ENCODE measurements around the gene RPP14.
"Not testable (repeated sequence)": the region's sequence is repeated elsewhere in the genome, so short reads cannot be mapped to it uniquely, and the experiment has no call there.

The RPP14 gene

GRCh38 chr3:58266577-58266976 lies 39.5 kb upstream of the RPP14 start:
- Histone ChIP-seq H3K36me3 (replicated peaks; ENCODE audit: insufficient read depth, low read length) (no peaks in the 10 kb centered on the region), H3K27ac (ENCODE audit: low read length) (no peak overlapping the region), H3K9ac (ENCODE audit: low read length) (no peak overlapping the region), H3K79me2 (ENCODE audit: low read length) (no peaks in the 10 kb centered on the region), H3K27me3 (replicated peaks; ENCODE audit: insufficient read depth, low read length) (no peaks in the 10 kb centered on the region), H3K4me2 (ENCODE audit: low read depth, low read length) (no peak overlapping the region), H4K20me1 (ENCODE audit: insufficient read depth, low read length) (no peaks in the 10 kb centered on the region), H3K4me3 (ENCODE audit: low read length) (no peak overlapping the region), H3K4me1 (ENCODE audit: low read length) (no peaks in the 10 kb centered on the region), H3K9me3 (replicated peaks; ENCODE audit: insufficient read depth, low read length) (no peaks in the 10 kb centered on the region), H3K9me2 (replicated peaks; ENCODE audit: insufficient read depth, low read length) (no peaks in the 10 kb centered on the region), H2AFZ (ENCODE audit: low read length) (no peak overlapping the region), H3F3A (ENCODE audit: insufficient read depth, low read length) (no peaks in the 10 kb centered on the region)
- TF ChIP-seq EZH2 (optimal IDR thresholded peaks at IDR 0.05; ENCODE audit: low read depth, low read length) (no peak), EZH2phosphoT487 (IDR thresholded peaks at IDR 0.05; ENCODE audit: low read length) (no peak), CTCF (IDR thresholded peaks at IDR 0.05; ENCODE audit: low read length) (no peak)
- no peak for DNase-seq

GRCh38 chr3:58267543-58267942 lies 38.5 kb upstream of the RPP14 start:
- not testable (repeated sequence) for H3K4me2 ChIP-seq (ENCODE audit: low read depth, low read length); H3K27ac ChIP-seq (ENCODE audit: low read length); H3F3A ChIP-seq (ENCODE audit: insufficient read depth, low read length); DNase-seq; H2AFZ ChIP-seq (ENCODE audit: low read length); H3K79me2 ChIP-seq (ENCODE audit: low read length); H3K9ac ChIP-seq (ENCODE audit: low read length); H3K9me2 ChIP-seq (replicated peaks; ENCODE audit: insufficient read depth, low read length); H3K9me3 ChIP-seq (replicated peaks; ENCODE audit: insufficient read depth, low read length); H3K4me3 ChIP-seq (ENCODE audit: low read length); H3K27me3 ChIP-seq (replicated peaks; ENCODE audit: insufficient read depth, low read length); H3K4me1 ChIP-seq (ENCODE audit: low read length); H4K20me1 ChIP-seq (ENCODE audit: insufficient read depth, low read length); H3K36me3 ChIP-seq (replicated peaks; ENCODE audit: insufficient read depth, low read length)

GRCh38 chr3:58269356-58269755 lies 36.7 kb upstream of the RPP14 start:
- TF ChIP-seq CTCF (IDR thresholded peaks at IDR 0.05; ENCODE audit: low read length) (no peak), EZH2phosphoT487 (IDR thresholded peaks at IDR 0.05; ENCODE audit: low read length) (no peak), EZH2 (optimal IDR thresholded peaks at IDR 0.05; ENCODE audit: low read depth, low read length) (no peak)
- H4K20me1 ChIP-seq (ENCODE audit: insufficient read depth, low read length): no peaks in the 10 kb centered on the region
- H3K4me3 ChIP-seq (ENCODE audit: low read length): no peak overlapping the region
- H3K27me3 ChIP-seq (replicated peaks; ENCODE audit: insufficient read depth, low read length): no peaks in the 10 kb centered on the region
- no peaks in the 10 kb centered on the region for H3K36me3 ChIP-seq (replicated peaks; ENCODE audit: insufficient read depth, low read length)
- H3F3A ChIP-seq (ENCODE audit: insufficient read depth, low read length): no peaks in the 10 kb centered on the region
- H3K4me2 ChIP-seq (ENCODE audit: low read depth, low read length): no peak overlapping the region
- H2AFZ ChIP-seq (ENCODE audit: low read length): no peak overlapping the region
- H3K9me3 ChIP-seq (replicated peaks; ENCODE audit: insufficient read depth, low read length): no peaks in the 10 kb centered on the region
- no peaks in the 10 kb centered on the region for H3K79me2 ChIP-seq (ENCODE audit: low read length)
- no peaks in the 10 kb centered on the region for H3K9me2 ChIP-seq (replicated peaks; ENCODE audit: insufficient read depth, low read length)
- DNase-seq: no peak
- H3K27ac ChIP-seq (ENCODE audit: low read length): no peak overlapping the region
- no peaks in the 10 kb centered on the region for H3K4me1 ChIP-seq (ENCODE audit: low read length)
- H3K9ac ChIP-seq (ENCODE audit: low read length): no peak overlapping the region

GRCh38 chr3:58270485-58270884 lies 35.6 kb upstream of the RPP14 start:
- Histone ChIP-seq H3K4me1 (ENCODE audit: low read length) (no peaks in the 10 kb centered on the region), H3F3A (ENCODE audit: insufficient read depth, low read length) (no peaks in the 10 kb centered on the region), H3K27ac (ENCODE audit: low read length) (no peak overlapping the region), H3K4me3 (ENCODE audit: low read length) (no peak overlapping the region), H3K79me2 (ENCODE audit: low read length) (no peaks in the 10 kb centered on the region), H3K9me3 (replicated peaks; ENCODE audit: insufficient read depth, low read length) (no peaks in the 10 kb centered on the region), H3K9me2 (replicated peaks; ENCODE audit: insufficient read depth, low read length) (no peaks in the 10 kb centered on the region), H4K20me1 (ENCODE audit: insufficient read depth, low read length) (no peaks in the 10 kb centered on the region), H2AFZ (ENCODE audit: low read length) (no peak overlapping the region), H3K4me2 (ENCODE audit: low read depth, low read length) (no peak overlapping the region), H3K27me3 (replicated peaks; ENCODE audit: insufficient read depth, low read length) (no peaks in the 10 kb centered on the region), H3K36me3 (replicated peaks; ENCODE audit: insufficient read depth, low read length) (no peaks in the 10 kb centered on the region), H3K9ac (ENCODE audit: low read length) (no peak overlapping the region)
- TF ChIP-seq CTCF (IDR thresholded peaks at IDR 0.05; ENCODE audit: low read length): no peak
- no peak for TF ChIP-seq EZH2 (optimal IDR thresholded peaks at IDR 0.05; ENCODE audit: low read depth, low read length)
- TF ChIP-seq EZH2phosphoT487 (IDR thresholded peaks at IDR 0.05; ENCODE audit: low read length): no peak
- DNase-seq: no peak
